ENCODE data around the gene PTPRN.
A peak's percentile ranks its signal among the peaks of the same experiment; 100 is the strongest.
"Not testable (repeated sequence)": the region's sequence is repeated elsewhere in the genome, so short reads cannot be mapped to it uniquely, and the experiment has no call there.

The PTPRN gene

GRCh38 chr2:219266886-219267285, 42.3 kb downstream of the PTPRN start:
- DNase-seq, result no peak

- no peak for DNase-seq
These were observed 43.0 kb downstream of the PTPRN start for GRCh38 chr2:219266232-219266631.

GRCh38 chr2:219261024-219261855, 48.0 kb downstream of the PTPRN start:
- no peak for DNase-seq

GRCh38 chr2:219258942-219259341, 50.3 kb downstream of the PTPRN start:
- not testable (repeated sequence) for DNase-seq

DNA sequence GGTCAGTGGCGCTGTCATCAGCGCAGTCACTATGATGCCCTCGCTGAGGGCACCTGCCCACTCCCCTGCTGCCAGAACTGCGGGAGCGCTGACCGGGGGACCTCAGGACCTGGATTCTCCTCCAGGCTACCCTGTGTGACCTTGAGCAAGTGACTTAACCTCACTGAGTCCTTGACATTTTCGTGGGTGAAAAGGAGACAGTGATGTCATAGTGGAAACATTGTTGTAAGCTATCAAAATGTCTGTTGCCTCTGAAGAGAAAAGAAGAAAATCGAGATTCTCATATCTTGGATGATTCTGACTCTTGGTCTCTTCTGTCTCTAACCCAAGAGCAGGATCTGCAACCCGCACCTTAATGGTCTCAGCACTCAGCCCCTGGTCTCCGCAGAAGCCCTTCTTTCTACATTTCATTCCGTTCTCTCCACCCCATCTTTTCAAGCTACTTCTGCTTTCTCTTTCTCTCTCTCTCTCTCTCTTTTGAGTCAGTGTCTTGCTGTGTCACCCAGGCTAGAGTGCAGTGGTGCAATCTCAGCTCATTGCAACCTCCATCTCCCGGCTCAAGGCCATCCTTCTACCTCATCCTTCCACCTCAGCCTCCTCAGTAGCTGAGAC, 54.5 kb downstream of the PTPRN start:
- peak; percentile 27 for DNase-seq

DNA sequence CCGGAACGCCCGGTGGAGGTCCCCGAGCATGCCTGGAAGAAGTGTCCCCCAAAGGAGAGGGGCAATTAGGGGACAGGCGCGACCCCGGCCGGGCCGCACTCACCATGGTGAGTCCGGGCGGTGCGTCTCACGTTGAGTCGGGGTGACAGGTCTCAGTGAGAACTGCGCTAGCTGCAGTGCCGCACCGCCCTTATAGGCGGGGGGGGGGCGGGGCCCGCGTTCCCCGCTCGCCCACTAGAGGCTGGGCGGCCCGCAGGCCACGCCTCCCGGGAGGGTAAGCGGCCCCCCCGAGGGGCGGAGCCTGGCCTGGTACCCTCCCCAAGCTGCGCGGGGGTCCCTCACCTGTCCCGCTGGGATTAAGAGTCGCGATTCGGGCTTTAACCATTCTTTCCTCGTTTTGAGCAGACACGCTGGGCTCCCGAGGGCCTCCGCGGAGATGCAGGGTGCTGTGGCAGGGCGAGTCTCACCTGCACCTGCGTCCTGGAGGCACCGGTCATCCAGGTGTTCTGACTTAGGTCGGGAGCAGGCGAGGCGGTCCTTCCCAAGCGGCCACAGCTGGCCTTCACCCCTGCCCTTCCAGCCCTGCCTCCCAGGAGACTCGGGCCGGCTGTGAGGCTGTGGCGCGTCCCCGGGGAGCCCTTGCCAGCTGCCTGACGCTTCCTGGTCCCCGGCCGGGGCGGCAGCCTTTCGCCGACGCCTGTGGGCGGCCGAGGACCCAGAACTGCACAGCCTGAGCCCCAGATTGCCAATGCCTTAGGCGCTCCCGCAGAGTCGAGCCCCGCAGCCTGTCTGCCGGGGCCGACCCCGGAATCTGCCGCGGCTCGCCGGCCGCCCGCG, 55.2 kb downstream of the PTPRN start, which contains the start of gene TUBA4A:
TUBA4A (minus strand) TSS at position 166 of the 837 bp plus-strand sequence; CDS start at position 106, 60 bp downstream.
- peak; percentile 91 for DNase-seq

- DNase-seq, result peak; percentile 38
These were observed 56.1 kb downstream of the PTPRN start, which contains the start of gene TUBA4B for GRCh38 chr2:219252900-219253752. TSS of gene TUBA4B (plus strand) at chr2:219253243. CDS start at chr2:219253408, 165 bp downstream.

DNA sequence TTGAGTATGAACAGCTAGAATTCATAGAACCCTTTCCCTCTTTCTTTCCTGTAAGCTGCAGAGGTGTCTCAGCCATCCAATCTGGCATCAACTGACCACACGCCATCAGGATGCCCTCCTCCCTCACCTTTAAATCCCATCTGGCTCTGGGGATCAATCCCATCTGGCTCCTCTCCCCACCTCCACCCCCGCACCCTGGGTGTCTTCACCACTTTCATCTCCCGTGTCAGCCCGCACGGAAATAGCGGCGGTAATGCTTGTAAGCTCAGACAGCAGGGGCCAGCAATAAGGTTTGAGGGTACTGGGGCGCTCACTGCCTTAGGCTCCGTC, 56.7 kb downstream of the PTPRN start:
- DNase-seq, result peak; percentile 25

GRCh38 chr2:219252084-219252483, 57.1 kb downstream of the PTPRN start:
- no peak for DNase-seq

- DNase-seq, result no peak
These were observed 57.5 kb downstream of the PTPRN start for GRCh38 chr2:219251656-219252055.

- DNase-seq, result no peak
These were observed 59.0 kb downstream of the PTPRN start for GRCh38 chr2:219250049-219250781.

GRCh38 chr2:219249203-219249980, 59.8 kb downstream of the PTPRN start:
- DNase-seq, result peak; percentile 36

- DNase-seq, result no peak
These were observed 60.4 kb downstream of the PTPRN start for GRCh38 chr2:219248845-219249202.

- peak; percentile 44 for DNase-seq
These were observed 61.2 kb downstream of the PTPRN start for GRCh38 chr2:219247678-219248642.

DNA sequence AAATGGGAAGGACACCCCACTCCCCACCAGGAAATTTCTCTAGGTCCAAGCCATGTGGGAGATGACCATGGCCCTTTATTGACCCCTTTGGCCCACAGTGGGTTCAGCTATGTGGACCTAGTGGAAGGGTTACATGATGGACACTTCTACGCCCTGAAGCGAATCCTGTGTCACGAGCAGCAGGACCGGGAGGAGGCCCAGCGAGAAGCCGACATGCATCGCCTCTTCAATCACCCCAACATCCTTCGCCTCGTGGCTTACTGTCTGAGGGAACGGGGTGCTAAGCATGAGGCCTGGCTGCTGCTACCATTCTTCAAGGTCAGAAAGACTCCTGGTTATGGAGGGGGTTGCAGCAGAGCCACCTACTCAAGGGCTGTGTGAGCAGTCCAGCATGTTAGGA, 62.6 kb downstream of the PTPRN start:
- no peak for DNase-seq

- no peak for DNase-seq
These were observed 63.3 kb downstream of the PTPRN start for GRCh38 chr2:219245899-219246230.

- DNase-seq, result peak; percentile 81
These were observed 63.9 kb downstream of the PTPRN start, which contains the start of the genes GLB1L and STK16 for GRCh38 chr2:219245148-219245898. TSS of gene GLB1L (minus strand) at chr2:219245444. CDS start at chr2:219243573, 1,871 bp downstream. TSS of gene STK16 (plus strand) at chr2:219245479. CDS start at chr2:219246000, 521 bp downstream.

- DNase-seq, result no peak
These were observed 64.4 kb downstream of the PTPRN start for GRCh38 chr2:219244789-219245147.

DNA sequence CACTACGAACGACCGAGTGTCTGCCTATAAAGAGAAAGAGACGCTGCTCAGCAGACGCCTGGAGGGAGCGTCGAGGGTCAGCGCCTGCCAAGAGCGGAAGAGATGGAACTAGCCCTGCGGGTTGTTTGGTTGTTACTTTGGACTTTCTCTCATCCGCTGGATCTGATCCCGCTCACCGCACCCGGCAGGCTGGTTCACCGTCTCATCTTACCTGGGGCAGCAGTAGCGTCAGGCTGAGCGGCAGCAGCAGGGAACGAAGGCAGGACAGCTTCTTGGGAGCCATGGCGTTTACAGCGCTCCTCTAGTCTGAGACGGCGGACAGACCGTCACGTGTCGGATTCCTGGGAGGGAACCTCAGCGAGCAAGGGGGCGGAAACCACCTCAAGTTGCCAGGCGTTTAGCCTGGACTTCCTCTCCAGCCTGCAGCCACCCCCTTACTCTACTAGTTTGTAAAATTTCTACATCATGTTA, 65.9 kb downstream of the PTPRN start:
- DNase-seq, result no peak
